ENCODE results near the gene SRGAP3.

SRGAP3 gene

GRCh38 chr3:9135526-9135925 is 113.9 kb downstream of the SRGAP3 start:
- Mint-ChIP-seq H3K27me3 (peaks cover 32% of the 10 kb centered on the region), H3K9me3 (no peaks in the 10 kb centered on the region), H3K4me1 (no peaks in the 10 kb centered on the region), H3K36me3 (ENCODE audit: low read depth) (no peaks in the 10 kb centered on the region), H3K27ac (no peak overlapping the region), H3K4me3 (no peak overlapping the region)
- no peak for ATAC-seq
- no peak for DNase-seq

GRCh38 chr3:9133656-9134055 is 115.8 kb downstream of the SRGAP3 start:
- no peak for DNase-seq
- Mint-ChIP-seq H3K36me3 (ENCODE audit: low read depth) (no peaks in the 10 kb centered on the region), H3K27me3 (peaks cover 26% of the 10 kb centered on the region), H3K4me1 (no peaks in the 10 kb centered on the region), H3K9me3 (no peaks in the 10 kb centered on the region), H3K4me3 (no peak overlapping the region), H3K27ac (no peak overlapping the region)
- no peak for ATAC-seq

DNA sequence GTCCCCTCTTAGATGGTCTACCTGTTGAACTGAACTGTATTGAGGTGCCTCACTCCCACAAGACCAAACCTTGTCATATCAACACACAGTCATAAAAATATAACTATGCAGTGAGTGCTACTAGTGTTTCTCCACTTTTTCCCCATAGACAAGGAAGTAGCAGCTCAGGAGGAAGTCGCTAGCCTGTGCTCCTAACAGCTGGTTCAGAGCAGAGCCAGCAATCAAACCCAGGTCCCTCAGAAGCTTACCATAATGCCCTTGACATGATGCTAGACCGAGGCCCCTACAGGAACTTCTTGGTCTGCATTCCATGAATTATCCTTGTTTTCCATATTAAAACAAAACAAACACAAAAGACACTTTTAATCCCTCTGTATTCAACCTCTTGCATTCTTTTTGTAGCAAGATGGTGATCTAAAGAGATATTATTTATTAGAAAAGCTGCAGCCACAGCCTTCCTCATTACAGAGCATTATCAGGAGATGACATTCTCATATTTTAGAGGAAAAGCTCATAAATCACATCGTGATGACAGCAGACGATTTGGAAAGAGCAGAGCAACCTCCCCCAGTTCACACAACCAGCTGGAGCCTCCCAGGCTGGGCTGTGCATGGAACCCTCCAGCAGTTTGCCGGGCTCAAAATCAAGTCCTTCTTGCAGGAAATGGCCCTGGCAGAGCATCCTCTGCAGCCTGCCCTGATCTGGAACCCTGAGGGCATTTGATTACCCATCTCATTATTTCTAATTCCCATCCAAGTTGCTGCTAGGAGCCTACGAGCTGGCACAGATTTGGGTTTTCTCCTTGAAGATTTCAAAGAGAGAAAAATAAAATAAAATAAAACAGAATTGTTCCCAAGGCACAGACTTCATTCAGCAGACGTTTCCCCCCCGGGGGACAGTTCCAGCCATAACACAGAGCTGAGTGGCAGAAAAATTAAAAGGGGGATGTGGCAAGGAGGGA is 118.8 kb downstream of the SRGAP3 start:
- no peaks in the 10 kb centered on the region for H3K36me3 Mint-ChIP-seq (ENCODE audit: low read depth)
- H3K4me3 Mint-ChIP-seq, result no peak overlapping the region
- H3K27me3 Mint-ChIP-seq, result peaks cover 2% of the 10 kb centered on the region
- no peak for ATAC-seq
- H3K4me1 Mint-ChIP-seq, result no peaks in the 10 kb centered on the region
- no peak overlapping the region for H3K27ac Mint-ChIP-seq
- H3K9me3 Mint-ChIP-seq, result no peaks in the 10 kb centered on the region
- no peak for DNase-seq

GRCh38 chr3:9129365-9129764 is 120.1 kb downstream of the SRGAP3 start:
- DNase-seq (no peak), ATAC-seq (no peak)
- Mint-ChIP-seq H3K27me3 (no peaks in the 10 kb centered on the region), H3K4me3 (no peak overlapping the region), H3K36me3 (ENCODE audit: low read depth) (no peaks in the 10 kb centered on the region), H3K4me1 (no peaks in the 10 kb centered on the region), H3K9me3 (no peaks in the 10 kb centered on the region), H3K27ac (no peak overlapping the region)

GRCh38 chr3:9125278-9125951 is 124.0 kb downstream of the SRGAP3 start:
- no peak overlapping the region for H3K27ac Mint-ChIP-seq
- no peak overlapping the region for H3K4me3 Mint-ChIP-seq
- ATAC-seq (no peak), DNase-seq (no peak)
- H3K9me3 Mint-ChIP-seq, result no peaks in the 10 kb centered on the region
- H3K36me3 Mint-ChIP-seq (ENCODE audit: low read depth), result no peaks in the 10 kb centered on the region
- no peaks in the 10 kb centered on the region for H3K27me3 Mint-ChIP-seq
- no peaks in the 10 kb centered on the region for H3K4me1 Mint-ChIP-seq

GRCh38 chr3:9124730-9125129 is 124.7 kb downstream of the SRGAP3 start:
- Mint-ChIP-seq H3K27ac (no peak overlapping the region), H3K36me3 (ENCODE audit: low read depth) (no peaks in the 10 kb centered on the region), H3K4me3 (no peak overlapping the region), H3K4me1 (no peaks in the 10 kb centered on the region), H3K9me3 (no peaks in the 10 kb centered on the region), H3K27me3 (no peaks in the 10 kb centered on the region)
- ATAC-seq, result no peak
- DNase-seq, result no peak

GRCh38 chr3:9123840-9124239 is 125.6 kb downstream of the SRGAP3 start:
- no peak for DNase-seq
- no peak for ATAC-seq
- H3K36me3 Mint-ChIP-seq (ENCODE audit: low read depth), result no peaks in the 10 kb centered on the region
- H3K9me3 Mint-ChIP-seq, result no peaks in the 10 kb centered on the region
- H3K27ac Mint-ChIP-seq, result no peak overlapping the region
- no peak overlapping the region for H3K4me3 Mint-ChIP-seq
- H3K27me3 Mint-ChIP-seq, result no peaks in the 10 kb centered on the region
- no peaks in the 10 kb centered on the region for H3K4me1 Mint-ChIP-seq

GRCh38 chr3:9122732-9123364 is 126.6 kb downstream of the SRGAP3 start:
- Mint-ChIP-seq H3K4me1 (no peaks in the 10 kb centered on the region), H3K27ac (no peak overlapping the region), H3K9me3 (no peaks in the 10 kb centered on the region), H3K27me3 (no peaks in the 10 kb centered on the region), H3K4me3 (no peak overlapping the region), H3K36me3 (ENCODE audit: low read depth) (no peaks in the 10 kb centered on the region)
- DNase-seq (no peak), ATAC-seq (no peak)

DNA sequence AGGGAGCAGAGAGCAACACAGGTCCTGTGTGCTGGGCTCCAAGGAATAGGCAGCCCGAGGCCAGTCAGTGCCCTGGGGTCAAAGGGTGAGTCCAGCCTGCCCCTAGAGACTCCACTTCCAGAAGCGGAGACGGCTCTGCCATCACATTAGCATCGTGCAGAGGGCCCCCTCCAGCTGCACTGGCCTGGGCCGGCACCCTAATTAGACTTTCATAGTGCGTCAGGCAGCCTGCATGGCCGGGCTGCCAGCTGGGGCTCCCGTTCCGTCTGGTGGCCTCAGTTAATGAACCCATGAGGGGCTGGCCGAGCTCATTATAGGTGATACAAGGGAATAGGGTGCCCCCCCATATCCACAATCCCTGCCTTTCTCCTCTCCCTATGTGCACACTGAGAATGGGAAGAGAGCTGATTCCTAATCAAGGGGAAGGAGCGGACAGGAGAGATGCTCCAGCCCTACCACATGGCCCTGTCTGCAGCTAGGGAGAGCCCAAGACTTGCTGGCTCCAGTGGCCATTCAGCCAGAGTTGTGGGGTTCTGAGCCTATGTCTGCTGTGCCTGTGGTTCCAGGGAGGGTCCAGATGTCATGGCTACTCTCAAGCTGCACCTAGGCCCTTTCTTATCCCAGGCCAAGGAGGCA is 128.0 kb downstream of the SRGAP3 start:
- H3K36me3 Mint-ChIP-seq (ENCODE audit: low read depth), result no peaks in the 10 kb centered on the region

GRCh38 chr3:9119331-9119730 is 130.1 kb downstream of the SRGAP3 start:
- H3K4me1 Mint-ChIP-seq, result no peaks in the 10 kb centered on the region
- DNase-seq, result no peak

More for the DNA sequence above, 128.0 kb downstream of the SRGAP3 start:
- Mint-ChIP-seq H3K4me1 (no peaks in the 10 kb centered on the region), H3K4me3 (no peak overlapping the region), H3K27ac (no peak overlapping the region), H3K27me3 (no peaks in the 10 kb centered on the region), H3K9me3 (no peaks in the 10 kb centered on the region)
- ATAC-seq (no peak), DNase-seq (no peak)

DNA sequence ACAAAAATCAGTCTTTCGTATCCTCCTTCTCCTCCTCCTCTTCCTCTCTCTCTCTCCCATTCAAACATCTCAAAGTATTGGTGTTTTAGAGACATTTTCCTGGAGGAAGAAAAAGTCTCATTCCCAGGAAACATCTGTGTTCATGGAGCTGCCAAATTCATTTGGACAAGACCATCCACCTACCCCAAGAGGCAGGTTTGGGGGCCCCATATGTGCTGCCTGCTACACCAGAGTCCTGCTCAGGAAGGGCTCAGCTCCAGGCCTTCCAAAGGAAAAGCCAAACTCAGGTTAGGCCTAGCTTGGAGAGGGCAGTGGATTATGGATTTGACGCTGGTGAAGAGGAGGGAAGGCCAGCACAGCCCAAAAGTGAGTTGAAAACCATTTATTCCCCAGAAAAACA is 131.2 kb downstream of the SRGAP3 start:
- H3K4me1 Mint-ChIP-seq, result no peaks in the 10 kb centered on the region
- ATAC-seq, result no peak
- H3K4me3 Mint-ChIP-seq, result no peak overlapping the region
- H3K27me3 Mint-ChIP-seq, result no peaks in the 10 kb centered on the region
- H3K27ac Mint-ChIP-seq, result no peak overlapping the region
- no peaks in the 10 kb centered on the region for H3K9me3 Mint-ChIP-seq
- H3K36me3 Mint-ChIP-seq (ENCODE audit: low read depth), result no peaks in the 10 kb centered on the region
- DNase-seq, result no peak

More at GRCh38 chr3:9119331-9119730, 130.1 kb downstream of the SRGAP3 start:
- no peaks in the 10 kb centered on the region for H3K27me3 Mint-ChIP-seq
- no peak overlapping the region for H3K27ac Mint-ChIP-seq
- H3K4me3 Mint-ChIP-seq, result no peak overlapping the region
- H3K36me3 Mint-ChIP-seq (ENCODE audit: low read depth), result no peaks in the 10 kb centered on the region
- ATAC-seq, result no peak
- H3K9me3 Mint-ChIP-seq, result no peaks in the 10 kb centered on the region

- no peaks in the 10 kb centered on the region for H3K27me3 Mint-ChIP-seq
Measured at GRCh38 chr3:9117220-9117619, 132.2 kb downstream of the SRGAP3 start.

GRCh38 chr3:9116336-9116735 is 133.1 kb downstream of the SRGAP3 start:
- no peaks in the 10 kb centered on the region for H3K27me3 Mint-ChIP-seq
- H3K27ac Mint-ChIP-seq, result no peak overlapping the region
- ATAC-seq, result no peak
- H3K4me3 Mint-ChIP-seq, result no peak overlapping the region
- DNase-seq, result no peak
- H3K36me3 Mint-ChIP-seq (ENCODE audit: low read depth), result no peaks in the 10 kb centered on the region
- H3K4me1 Mint-ChIP-seq, result no peaks in the 10 kb centered on the region
- no peaks in the 10 kb centered on the region for H3K9me3 Mint-ChIP-seq

More at GRCh38 chr3:9117220-9117619, 132.2 kb downstream of the SRGAP3 start:
- Mint-ChIP-seq H3K4me1 (no peaks in the 10 kb centered on the region), H3K9me3 (no peaks in the 10 kb centered on the region), H3K27ac (no peak overlapping the region), H3K36me3 (ENCODE audit: low read depth) (no peaks in the 10 kb centered on the region), H3K4me3 (no peak overlapping the region)
- ATAC-seq (no peak), DNase-seq (no peak)

DNA sequence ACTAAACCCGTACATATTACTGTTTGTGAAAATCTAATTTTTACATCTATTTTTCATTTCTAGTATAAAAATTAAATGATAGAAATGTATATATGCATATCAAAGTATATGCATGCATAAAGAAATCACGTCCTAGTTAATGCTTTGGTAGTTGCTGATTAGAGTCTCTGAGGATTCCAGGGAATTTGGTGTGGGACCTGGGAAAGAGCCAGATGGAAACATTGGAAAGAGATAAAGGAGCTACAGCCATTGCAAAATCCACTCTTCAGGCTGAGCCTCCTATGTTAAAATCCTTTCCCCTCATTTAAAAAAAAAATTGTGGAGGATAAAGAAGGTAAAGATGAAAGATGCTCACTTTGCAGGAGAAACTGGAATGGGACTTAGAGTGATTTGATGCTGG is 134.1 kb downstream of the SRGAP3 start:
- ATAC-seq, result no peak
- Mint-ChIP-seq H3K36me3 (ENCODE audit: low read depth) (no peaks in the 10 kb centered on the region), H3K27ac (no peak overlapping the region), H3K27me3 (no peaks in the 10 kb centered on the region), H3K4me1 (no peaks in the 10 kb centered on the region), H3K9me3 (no peaks in the 10 kb centered on the region), H3K4me3 (no peak overlapping the region)
- DNase-seq, result no peak

All from activated naive CD8-positive, alpha-beta T cell treated with anti-CD3 and anti-CD28 coated beads, Interleukin-2, amount 50 U/mL, for 24 hours (primary cell).